HepG2 (cell line): Measurements from ENCODE around the gene HRC.

Source experiments
- ATF2 ChIP-seq: sonication (generic); formaldehyde crosslinking; IDR thresholded peaks from 2 replicates; pipeline ENCODE4 v1.4.0; 2020; ENCODE audit warnings: missing genetic modification reagents
- FOXM1 ChIP-seq: sonication (generic); formaldehyde crosslinking; IDR thresholded peaks from 2 replicates; pipeline ENCODE4 v1.5.0; 2020; ENCODE audit warnings: missing genetic modification reagents
- JARID2 ChIP-seq: sonication (generic); formaldehyde crosslinking; IDR thresholded peaks from 2 replicates; pipeline ENCODE4 v1.8.1; 2023; ENCODE audit warnings: missing genetic modification reagents, inconsistent platforms; ENCODE audit not compliant: insufficient replicate concordance
- PHF20 ChIP-seq: sonication (generic); formaldehyde crosslinking; IDR thresholded peaks from 2 replicates; pipeline ENCODE4 v1.5.0; 2020; ENCODE audit warnings: mild to moderate bottlenecking, missing genetic modification reagents
- ZNF138 ChIP-seq: sonication (generic); formaldehyde crosslinking; IDR thresholded peaks from 2 replicates; pipeline ENCODE4 v1.5.0; 2020; ENCODE audit warnings: mild to moderate bottlenecking, low read depth, missing genetic modification reagents
- ZNF225 ChIP-seq: sonication (generic); formaldehyde crosslinking; IDR thresholded peaks from 2 replicates; pipeline ENCODE4 v1.4.0; 2020; ENCODE audit warnings: mild to moderate bottlenecking, missing genetic modification reagents
- ZNF501 ChIP-seq: sonication (generic); formaldehyde crosslinking; IDR thresholded peaks from 2 replicates; pipeline ENCODE4 v1.5.1; 2020; ENCODE audit warnings: mild to moderate bottlenecking, moderate library complexity, missing genetic modification reagents
- ZNF549 ChIP-seq: sonication (generic); formaldehyde crosslinking; IDR thresholded peaks from 2 replicates; pipeline ENCODE4 v1.5.0; 2020; ENCODE audit warnings: missing genetic modification reagents
- ZNF687 ChIP-seq: sonication (generic); formaldehyde crosslinking; IDR thresholded peaks from 2 replicates; pipeline ENCODE4 v1.5.1; 2020; ENCODE audit warnings: mild to moderate bottlenecking, missing genetic modification reagents, moderate library complexity
- ZXDC ChIP-seq: sonication (generic); formaldehyde crosslinking; IDR thresholded peaks from 2 replicates; pipeline ENCODE4 v1.5.0; 2020; ENCODE audit warnings: mild to moderate bottlenecking, missing genetic modification reagents

- no peak for TF ChIP-seq FOXM1
- no peak for TF ChIP-seq ZXDC (CRISPR knock-in tag)
- TF ChIP-seq ATF2, result no peak
- TF ChIP-seq JARID2 (CRISPR knock-in tag), result no peak
- TF ChIP-seq PHF20 (CRISPR knock-in tag), result no peak
- no peak for TF ChIP-seq ZNF138 (CRISPR knock-in tag)
- no peak for TF ChIP-seq ZNF549 (CRISPR knock-in tag)
- no peak for TF ChIP-seq ZNF501
- no peak for TF ChIP-seq ZNF687 (CRISPR knock-in tag)
- TF ChIP-seq ZNF225, result no peak
These were observed 7.0 kb downstream of the HRC start for GRCh38 chr19:49148044-49148682.
